Esophagus (tissue), 2 donors: ENCODE measurements around the gene PDXDC1. TPM values are rescaled to one million over a fixed set of nuclear protein-coding genes. Genes with fewer than 3 reads are reported as not detected.
A peak's percentile ranks its signal among the peaks of the same experiment; 100 is the strongest.
"Not testable (repeated sequence)": the region's sequence is repeated elsewhere in the genome, so short reads cannot be mapped to it uniquely, and the experiment has no call there.

ENCODE experiments used
- H3K27ac ChIP-seq, 2 donors: one replicate each; pipeline ENCODE4 v1.5.1; 2013; ENCODE audit warnings: low read depth in 2 of 2, mild to moderate bottlenecking in 2 of 2, inconsistent platforms in 1 of 2, low read length in 1 of 2, moderate library complexity in 1 of 2
- H3K27me3 ChIP-seq, 2 donors: one replicate each; pipeline ENCODE4 v1.6.1; 2013; ENCODE audit warnings: low read length in 2 of 2, control low read depth in 1 of 2, mild to moderate bottlenecking in 1 of 2; ENCODE audit not compliant: insufficient read depth in 2 of 2, control insufficient read depth in 1 of 2
- H3K36me3 ChIP-seq, 2 donors: one replicate each; pipeline ENCODE4 v1.6.1; 2013; ENCODE audit warnings: low read length in 1 of 2; ENCODE audit not compliant: control insufficient read depth in 2 of 2, insufficient read depth in 2 of 2
- H3K4me1 ChIP-seq, 2 donors: one replicate each; pipeline ENCODE4 v1.6.1; 2013; ENCODE audit warnings: low read length in 1 of 2; ENCODE audit not compliant: control insufficient read depth in 2 of 2, insufficient read depth in 2 of 2
- H3K4me3 ChIP-seq, 2 donors: one replicate each; pipeline ENCODE4 v1.5.1; 2013; ENCODE audit warnings: low read length in 2 of 2, mild to moderate bottlenecking in 2 of 2, low read depth in 1 of 2, moderate library complexity in 1 of 2
- H3K9me3 ChIP-seq, 2 donors: one replicate each; pipeline ENCODE4 v1.6.1; 2013; ENCODE audit warnings: mild to moderate bottlenecking in 2 of 2, low read depth in 1 of 2, low read length in 1 of 2, moderate library complexity in 1 of 2; ENCODE audit not compliant: control insufficient read depth in 2 of 2, insufficient read depth in 1 of 2
- WGBS, 2 donors: extraction: QIAGEN DNeasy Blood & Tissue Kit; methylation state at CpG; one replicate each; pipeline ENCODE4 v1.1.7; 2013; 5-methylcytosine and 5-hydroxymethylcytosine counted together
- polyA plus RNA-seq, 2 donors: library from polyadenylated mRNA; stranded (reverse); fragments of 200-250 nt; gene quantifications; one replicate each; pipeline ENCODE4 v1.2.3, GENCODE V29; 2013
- donor health status: healthy with polysubstance abuse.
- donor health status: Bipolar disorder and iron deficiency.

Gene PDXDC1
- polyA plus RNA-seq, 2 donors: 32.4 to 35.3 TPM

GRCh38 chr16:15027503-15028344, 52.9 kb downstream of the PDXDC1 start:
- Histone ChIP-seq H3K36me3 (peaks cover 10 to 22% of the 10 kb centered on the region in 2 donors), H3K27ac (peak overlapping the region in 1 of 2 donors; percentile 51)
- WGBS, 2 donors: 68 to 76% methylated on average over 29 of the region's 29 CpGs
- H3K9me3 ChIP-seq, H3K4me1 ChIP-seq, H3K27me3 ChIP-seq, H3K4me3 ChIP-seq: not testable (repeated sequence)

- not testable (repeated sequence) for H3K4me3 ChIP-seq, H3K27me3 ChIP-seq, H3K27ac ChIP-seq, H3K9me3 ChIP-seq, H3K4me1 ChIP-seq
- WGBS, 2 donors: 72 to 79% methylated on average over 6 of the region's 6 CpGs
- peaks cover 11 to 28% of the 10 kb centered on the region in 2 donors for H3K36me3 ChIP-seq
Observed at GRCh38 chr16:15028345-15028715, 53.5 kb downstream of the PDXDC1 start.

- Histone ChIP-seq H3K27ac (peak overlapping the region in 1 of 2 donors; percentile 30), H3K36me3 (peaks cover 18 to 35% of the 10 kb centered on the region in 2 donors)
- not testable (repeated sequence) for H3K27me3 ChIP-seq, H3K9me3 ChIP-seq, H3K4me3 ChIP-seq, H3K4me1 ChIP-seq
- 75 to 81% methylated on average over 27 of the region's 27 CpGs for WGBS, 2 donors
Observed at GRCh38 chr16:15028801-15029698, 54.2 kb downstream of the PDXDC1 start.

GRCh38 chr16:15029749-15030148, 54.9 kb downstream of the PDXDC1 start:
- H3K4me3 ChIP-seq, H3K4me1 ChIP-seq, H3K9me3 ChIP-seq, H3K27ac ChIP-seq, H3K27me3 ChIP-seq: not testable (repeated sequence)
- H3K36me3 ChIP-seq: peaks cover 25 to 42% of the 10 kb centered on the region in 2 donors
- WGBS, 2 donors: 78 to 82% methylated on average over 6 of the region's 6 CpGs

GRCh38 chr16:15031179-15031578, 56.4 kb downstream of the PDXDC1 start:
- H3K36me3 ChIP-seq: peaks cover 31 to 50% of the 10 kb centered on the region in 2 donors
- no peaks in the 10 kb centered on the region for H3K4me1 ChIP-seq
- no peaks in the 10 kb centered on the region for H3K27me3 ChIP-seq
- WGBS, 2 donors: 66 to 90% methylated on average over 2 of the region's 2 CpGs
- H3K9me3 ChIP-seq: no peaks in the 10 kb centered on the region
- no peak overlapping the region for H3K27ac ChIP-seq
- H3K4me3 ChIP-seq: no peak overlapping the region

GRCh38 chr16:15031586-15031985, 56.8 kb downstream of the PDXDC1 start:
- H3K27me3 ChIP-seq: no peaks in the 10 kb centered on the region
- H3K36me3 ChIP-seq: peaks cover 31 to 53% of the 10 kb centered on the region in 2 donors
- H3K4me1 ChIP-seq: no peaks in the 10 kb centered on the region
- H3K9me3 ChIP-seq: no peaks in the 10 kb centered on the region
- H3K27ac ChIP-seq: no peak overlapping the region
- no peak overlapping the region for H3K4me3 ChIP-seq
- 94 to 96% methylated on average over 8 of the region's 8 CpGs for WGBS, 2 donors

- no peak overlapping the region for H3K4me3 ChIP-seq
- no peaks in the 10 kb centered on the region for H3K9me3 ChIP-seq
- 87 to 89% methylated on average over 13 of the region's 13 CpGs for WGBS, 2 donors
- no peaks in the 10 kb centered on the region for H3K27me3 ChIP-seq
- no peak overlapping the region for H3K27ac ChIP-seq
- no peaks in the 10 kb centered on the region for H3K4me1 ChIP-seq
- peaks cover 31 to 53% of the 10 kb centered on the region in 2 donors for H3K36me3 ChIP-seq
Observed at GRCh38 chr16:15032547-15033308, 57.9 kb downstream of the PDXDC1 start.

GRCh38 chr16:15033309-15033707, 58.5 kb downstream of the PDXDC1 start:
- 83 to 85% methylated on average over 14 of the region's 14 CpGs for WGBS, 2 donors
- H3K27me3 ChIP-seq: no peaks in the 10 kb centered on the region
- H3K4me3 ChIP-seq: no peak overlapping the region
- H3K36me3 ChIP-seq: peaks cover 31 to 54% of the 10 kb centered on the region in 2 donors
- no peaks in the 10 kb centered on the region for H3K4me1 ChIP-seq
- H3K27ac ChIP-seq: no peak overlapping the region
- no peaks in the 10 kb centered on the region for H3K9me3 ChIP-seq
